ENCODE results near the gene HTR1D. TPM values are rescaled to one million over a fixed set of nuclear protein-coding genes. Genes with fewer than 3 reads are reported as not detected.
A peak's percentile ranks its signal among the peaks of the same experiment; 100 is the strongest.
"Not testable (repeated sequence)": the region's sequence is repeated elsewhere in the genome, so short reads cannot be mapped to it uniquely, and the experiment has no call there.

HTR1D gene
- total RNA-seq = not detected

DNA sequence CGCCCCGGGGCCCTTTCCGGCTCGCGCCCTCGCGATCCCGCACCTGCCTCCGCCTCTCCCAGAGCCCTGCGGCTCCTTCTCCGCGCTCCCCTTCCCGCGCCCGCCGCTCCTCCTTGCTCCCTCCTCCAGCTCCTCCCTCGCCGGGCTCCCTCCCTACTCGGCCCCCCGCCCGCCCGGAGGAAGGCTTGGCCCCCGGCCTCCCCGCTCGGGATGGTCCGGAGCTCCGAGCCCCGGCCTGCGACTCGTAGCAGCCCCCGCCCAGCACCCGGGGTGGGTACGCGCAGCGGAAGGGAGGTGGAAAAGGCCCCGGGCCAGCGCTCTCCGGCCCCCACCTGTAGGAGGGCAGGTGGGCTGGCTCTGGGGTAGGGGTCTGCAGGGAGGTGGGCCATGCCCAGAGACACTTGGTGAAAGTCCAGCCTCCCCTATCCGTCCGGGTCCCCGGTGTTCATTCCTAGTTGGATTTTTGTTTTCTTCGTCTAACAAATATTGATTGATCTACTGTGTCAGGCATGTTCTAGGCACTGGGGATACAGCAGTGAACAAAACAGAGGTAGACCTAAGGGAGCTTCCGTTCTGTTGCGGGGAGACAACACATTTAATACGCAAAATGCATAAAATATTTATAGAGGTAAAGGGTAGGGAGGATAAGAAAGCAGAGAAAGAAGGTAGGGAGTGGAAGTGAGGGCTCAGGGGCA is at the start of gene HTR1D:
Gene HTR1D, minus strand, starts transcription at position 82 of the 695 bp plus-strand sequence. CDS start 23,283 bp downstream, outside the sequence.
- peak; percentile 14 for ATAC-seq

DNA sequence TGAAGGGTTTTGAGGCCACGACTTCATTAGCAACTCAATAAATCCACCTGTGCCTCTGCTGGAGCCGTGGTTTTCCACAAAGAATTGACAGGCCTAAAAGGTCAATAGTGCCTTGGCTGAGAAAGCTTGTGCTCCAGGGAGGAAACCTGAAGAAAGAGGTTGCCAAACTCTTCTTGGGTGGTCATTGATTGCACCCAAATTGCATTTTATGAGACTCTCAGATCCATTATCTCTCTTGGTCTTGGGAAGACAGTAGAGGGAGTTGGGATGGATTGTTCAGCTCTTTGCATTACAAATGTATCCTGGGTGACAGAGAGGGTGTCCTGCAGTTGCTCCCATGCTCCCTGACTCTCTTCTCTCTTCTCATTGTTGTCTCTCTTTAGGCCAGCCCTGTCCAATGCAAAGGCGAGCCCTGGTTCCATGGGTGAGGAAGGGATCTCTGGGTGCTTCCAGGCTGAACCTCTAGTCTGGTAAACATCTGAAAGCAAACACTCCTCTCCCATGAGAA is 46.1 kb upstream of the HTR1D start:
- ATAC-seq = no peak

DNA sequence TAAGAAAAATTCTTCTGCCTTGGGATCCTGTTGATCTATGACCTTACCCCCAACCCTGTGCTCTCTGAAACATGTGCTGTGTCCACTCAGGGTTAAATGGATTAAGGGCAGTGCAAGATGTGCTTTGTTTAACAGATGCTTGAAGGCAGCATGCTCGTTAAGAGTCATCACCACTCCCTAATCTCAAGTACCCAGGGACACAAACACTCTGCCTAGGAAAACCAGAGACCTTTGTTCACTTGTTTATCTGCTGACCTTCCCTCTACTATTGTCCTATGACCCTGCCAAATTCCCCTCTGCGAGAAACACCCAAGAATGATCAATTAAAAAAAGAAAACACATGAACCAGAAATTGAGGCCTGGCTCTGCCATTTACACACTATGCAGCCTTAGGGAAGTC is 40.8 kb upstream of the HTR1D start:
- ATAC-seq = not testable (repeated sequence)

GRCh38 chr1:23257371-23257770 is 40.1 kb upstream of the HTR1D start:
- not testable (repeated sequence) for ATAC-seq

- no peak for ATAC-seq
Observed at GRCh38 chr1:23254584-23254983, 37.3 kb upstream of the HTR1D start.

DNA sequence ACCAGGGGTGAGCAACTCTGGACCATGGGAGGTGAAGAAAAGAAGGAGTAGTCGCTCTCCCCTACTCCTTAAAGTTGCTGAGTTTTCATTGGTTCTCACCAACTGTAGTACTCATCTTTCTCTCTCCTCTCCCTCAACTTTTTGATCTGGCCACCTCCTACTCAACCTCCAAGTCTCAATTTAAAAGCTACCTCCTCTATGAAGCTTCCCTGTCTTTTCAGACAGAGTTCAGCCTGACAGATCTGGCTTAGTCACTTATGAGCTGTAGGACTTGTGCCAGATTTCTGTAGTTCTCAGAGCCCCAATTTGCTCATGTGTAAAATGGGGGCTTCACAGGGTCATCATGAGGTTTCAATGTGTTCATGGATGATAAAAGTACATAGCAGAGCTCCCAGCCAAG is 34.5 kb upstream of the HTR1D start:
- no peak for ATAC-seq

- no peak for ATAC-seq
Observed at GRCh38 chr1:23249787-23250454, 32.6 kb upstream of the HTR1D start.

GRCh38 chr1:23247276-23247675 is 30.0 kb upstream of the HTR1D start:
- no peak for ATAC-seq

GRCh38 chr1:23246274-23246673 is 29.0 kb upstream of the HTR1D start:
- no peak for ATAC-seq

- no peak for ATAC-seq
Observed at GRCh38 chr1:23244256-23244761, 27.0 kb upstream of the HTR1D start.

- ATAC-seq = no peak
Observed at GRCh38 chr1:23242414-23242813, 25.1 kb upstream of the HTR1D start.

DNA sequence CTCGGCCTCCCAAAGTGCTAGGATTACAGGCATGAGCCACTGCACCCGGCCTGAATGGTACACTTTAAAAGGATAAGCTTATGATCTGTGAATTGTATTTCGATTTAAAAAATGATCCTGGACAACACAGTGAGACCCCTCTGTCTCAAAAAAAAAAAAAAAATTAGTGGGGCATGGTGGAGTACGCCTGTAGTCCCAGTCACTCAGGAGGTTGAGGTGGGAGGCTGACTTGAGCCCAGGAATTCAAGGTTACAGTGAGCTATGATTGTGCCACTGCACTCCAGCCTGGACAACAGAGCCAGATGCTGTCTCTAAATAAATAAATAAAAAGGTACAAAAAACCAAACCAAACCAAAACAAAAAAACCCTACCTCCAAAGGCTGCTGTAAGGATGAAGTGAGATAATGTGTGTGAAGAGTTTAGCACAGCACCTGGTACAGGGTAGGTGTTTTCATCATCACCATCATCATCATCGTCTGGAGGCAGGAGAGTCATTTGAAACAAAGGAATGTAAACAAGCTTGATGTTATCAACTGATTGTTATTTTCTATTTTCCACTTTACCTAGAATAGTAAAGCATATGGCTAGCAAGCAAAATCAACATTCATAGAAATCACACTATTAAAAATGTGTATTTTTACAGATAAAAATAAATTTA is 22.5 kb upstream of the HTR1D start:
- ATAC-seq = no peak

GRCh38 chr1:23238565-23238964 is 21.3 kb upstream of the HTR1D start:
- no peak for ATAC-seq

DNA sequence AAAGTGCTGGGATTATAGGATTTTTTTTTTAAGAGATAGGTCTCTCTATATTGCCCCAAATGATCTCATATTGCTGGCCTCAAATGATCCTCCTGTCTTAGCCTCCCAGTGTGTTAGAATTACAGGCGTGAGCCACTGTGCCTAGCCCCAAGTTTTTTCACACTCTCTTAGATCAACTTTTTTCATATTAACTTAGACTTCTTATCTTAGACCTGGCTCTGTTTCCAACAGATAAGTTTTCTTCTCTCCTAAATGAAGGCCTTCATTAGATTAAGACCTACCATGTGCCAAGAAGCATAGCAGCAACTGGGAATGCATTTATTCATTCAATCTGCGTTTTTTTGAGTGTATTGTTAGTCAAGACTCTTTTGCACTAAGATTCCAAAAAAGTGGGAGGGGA is 20.2 kb upstream of the HTR1D start:
- ATAC-seq = no peak

DNA sequence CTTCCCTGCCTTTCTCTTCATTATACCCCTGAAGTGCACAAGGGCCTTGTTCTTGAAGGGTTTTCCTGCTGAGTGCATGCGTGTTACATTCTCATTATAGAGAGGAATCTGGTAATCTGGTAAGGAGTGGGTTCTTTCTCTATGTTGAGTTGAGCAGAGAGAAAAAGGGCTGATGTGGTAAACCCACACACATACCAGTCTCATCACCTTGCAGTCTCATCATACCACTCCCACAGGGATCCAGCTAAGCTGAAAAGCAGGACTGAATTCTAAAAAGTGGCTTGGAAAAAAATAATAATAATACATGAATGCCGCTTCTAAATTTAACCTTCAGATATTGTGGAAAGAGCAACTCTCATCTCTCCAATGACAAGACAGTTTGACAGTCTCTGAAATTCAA is 10.5 kb upstream of the HTR1D start:
- no peak for ATAC-seq

DNA sequence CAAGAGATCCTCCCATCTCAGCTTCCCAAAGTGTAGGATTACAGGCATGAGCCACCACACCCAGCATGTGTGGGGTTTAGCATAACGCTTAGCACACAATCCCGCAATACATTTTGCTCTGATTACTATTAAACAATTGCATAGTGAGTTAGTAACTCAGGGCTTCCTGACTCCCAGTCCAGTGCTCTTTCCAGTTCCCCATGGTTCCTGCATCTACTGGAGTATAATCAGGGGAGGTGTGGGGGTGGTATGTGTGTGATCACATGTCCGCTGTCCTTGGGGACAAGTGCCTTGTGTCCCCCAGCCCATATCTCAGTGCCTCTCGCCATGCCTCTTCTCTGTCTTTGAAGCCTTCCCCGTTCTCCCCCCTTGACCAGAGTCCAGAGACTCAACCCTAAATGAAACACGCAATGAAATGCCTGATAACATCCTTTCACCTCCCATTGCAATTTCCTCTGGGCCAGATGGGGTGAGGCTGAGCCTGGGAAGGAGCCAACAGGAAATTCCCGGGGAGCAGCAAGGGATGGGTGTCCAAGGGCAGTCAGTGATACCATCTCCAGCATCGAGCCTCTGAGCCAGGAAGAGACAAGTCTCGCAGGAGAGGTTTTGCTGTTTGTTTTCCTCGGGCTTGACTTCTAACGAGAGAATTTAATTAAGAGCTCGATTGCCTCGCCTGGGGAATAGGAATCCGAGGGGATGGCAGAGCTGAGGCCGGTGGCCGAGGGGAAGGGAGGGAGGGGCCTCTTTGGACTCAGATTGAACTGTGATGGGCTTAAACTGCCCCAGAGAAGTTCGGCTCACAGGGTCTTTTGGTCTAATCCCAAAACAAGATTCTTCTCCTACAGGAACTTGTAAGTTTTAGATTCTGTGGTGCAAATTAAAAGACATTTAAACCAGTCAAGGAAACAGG is 7.7 kb upstream of the HTR1D start:
- ATAC-seq = no peak

- ATAC-seq = not testable (repeated sequence)
Observed at GRCh38 chr1:23223963-23224362, 6.7 kb upstream of the HTR1D start.

GRCh38 chr1:23223490-23223951 is 6.2 kb upstream of the HTR1D start:
- not testable (repeated sequence) for ATAC-seq

DNA sequence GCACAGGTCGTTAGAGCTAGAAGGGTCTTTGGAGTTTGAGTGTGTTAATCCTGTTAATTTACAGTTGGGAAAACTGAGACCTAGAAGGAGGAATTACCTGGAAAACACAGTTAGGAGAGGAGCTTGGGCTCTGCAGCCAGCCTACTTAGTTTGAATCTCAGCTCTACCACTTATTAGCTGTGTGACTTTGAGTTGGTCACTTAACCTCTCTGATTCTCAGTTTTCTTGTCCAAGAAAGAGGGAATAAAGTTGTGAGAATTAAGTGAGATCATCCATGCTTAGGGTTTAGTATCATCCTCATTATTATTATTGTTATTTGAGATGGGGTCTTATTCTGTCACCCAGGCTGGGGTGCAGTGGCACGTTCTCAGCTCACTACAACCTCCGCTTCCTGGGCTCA is 5.4 kb upstream of the HTR1D start:
- ATAC-seq = no peak

- ATAC-seq = no peak
Observed at GRCh38 chr1:23222331-23222730, 5.0 kb upstream of the HTR1D start.

DNA sequence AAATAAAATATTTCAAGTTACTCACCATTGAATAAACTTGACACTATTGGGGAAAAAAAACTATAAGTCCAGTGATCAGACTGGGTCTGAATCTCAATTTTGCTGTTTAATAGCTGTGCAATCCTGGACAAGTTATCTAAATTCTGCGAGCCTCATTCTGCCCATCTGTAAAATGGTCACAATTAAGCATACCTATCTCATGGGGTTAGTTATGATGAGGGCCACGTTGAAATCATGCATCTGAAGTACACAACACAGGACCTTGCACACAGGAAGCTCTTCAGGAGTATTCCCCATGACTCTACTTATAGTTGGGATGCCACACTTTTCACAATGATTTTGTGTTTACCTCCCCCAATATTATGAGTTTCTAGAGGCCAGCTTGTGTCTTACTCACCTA is 3.8 kb upstream of the HTR1D start:
- ATAC-seq = no peak

DNA sequence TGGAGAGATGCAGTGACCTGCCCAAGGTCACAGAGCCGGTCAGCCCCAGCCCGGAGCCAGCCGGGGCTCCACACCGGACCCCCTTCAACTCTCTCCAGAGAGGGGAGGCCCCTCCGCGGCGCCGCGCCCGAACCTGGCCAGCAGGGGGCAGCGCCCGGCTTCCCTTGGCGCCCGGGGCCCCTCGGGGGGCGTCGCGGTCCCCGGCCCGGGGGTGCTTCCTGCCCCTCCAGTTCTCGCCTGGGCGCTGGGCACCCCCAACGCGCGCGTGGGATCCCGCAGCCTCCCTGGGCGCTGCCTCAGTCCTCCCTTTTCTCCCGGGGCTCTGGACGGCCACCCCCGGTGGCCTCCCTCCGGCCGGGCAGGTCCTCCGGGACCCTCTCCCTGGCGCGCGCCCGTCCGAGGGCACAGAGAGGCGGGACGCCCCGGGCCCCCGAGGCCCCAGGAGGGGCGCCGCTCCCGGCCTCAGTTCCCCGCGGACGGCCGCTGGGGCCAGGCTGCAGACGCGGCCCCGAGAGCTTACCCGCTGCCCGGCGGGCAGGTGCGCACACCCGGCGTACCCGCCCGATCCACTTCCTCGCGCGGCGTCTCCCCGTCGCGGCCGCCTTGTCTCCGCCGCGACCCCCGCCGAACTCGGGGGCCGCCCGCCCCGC is 406 bp downstream of the HTR1D start:
- peak; percentile 30 for ATAC-seq
